CD4-positive, CD25-positive, alpha-beta regulatory T cell (primary cell): ENCODE results near the gene NTM. TPM values are rescaled to one million over a fixed set of nuclear protein-coding genes. Genes with fewer than 3 reads are reported as not detected.

Experiments used
- ATAC-seq, 2 donors: fragments of 150-1000 bp; cut with Tn5 transposase; one replicate each; pipeline ENCODE4 v1.10.0; 2021; ENCODE audit warnings: low read depth in 2 of 2, moderate number of reproducible peaks in 2 of 2, moderate library complexity in 1 of 2
- DNase-seq, 3 donors: peaks; one replicate each; pipeline versions ENCODE4 v3.0.0 to v3.0.0-alpha.2; 2012 to 2022; ENCODE audit warnings: mixed read lengths in 1 of 3
- H3K27ac ChIP-seq: one replicate; pipeline ENCODE4 v1.7.0; 2013; ENCODE audit warnings: mild to moderate bottlenecking, low read length; ENCODE audit not compliant: insufficient read depth, poor library complexity, severe bottlenecking
- H3K27me3 ChIP-seq: one replicate; pipeline ENCODE4 v1.7.0; 2013; ENCODE audit warnings: low read length; ENCODE audit not compliant: control insufficient read depth, insufficient read depth
- H3K36me3 ChIP-seq: one replicate; pipeline ENCODE4 v1.7.0; 2013; ENCODE audit warnings: mild to moderate bottlenecking, low read length, moderate library complexity; ENCODE audit not compliant: control insufficient read depth, insufficient read depth
- H3K4me1 ChIP-seq: 2 replicates; pipeline ENCODE4 v1.7.0; 2013; ENCODE audit warnings: mild to moderate bottlenecking, low read length; ENCODE audit not compliant: insufficient read depth, control insufficient read depth, poor library complexity, severe bottlenecking
- H3K4me3 ChIP-seq: one replicate; pipeline ENCODE4 v1.7.0; 2013; ENCODE audit warnings: low read depth, mild to moderate bottlenecking, low read length, moderate library complexity
- H3K9me3 ChIP-seq, 2 experiments: 1 replicate in 1 of 2; 2 replicates in 1 of 2; pipeline ENCODE4 v1.7.0; 2013; ENCODE audit warnings: low read length in 2 of 2, mild to moderate bottlenecking in 1 of 2, moderate library complexity in 1 of 2; ENCODE audit not compliant: control insufficient read depth in 2 of 2
- H3K27ac Mint-ChIP-seq, 3 donors: one replicate each; pipeline ENCODE4 v1.8.0; 2020 to 2022; ENCODE audit warnings: mild to moderate bottlenecking in 3 of 3, mixed read lengths in 3 of 3, moderate library complexity in 2 of 3
- H3K27me3 Mint-ChIP-seq: one replicate; pipeline ENCODE4 v1.8.0; 2022; ENCODE audit warnings: mild to moderate bottlenecking, mixed read lengths
- H3K36me3 Mint-ChIP-seq: one replicate; pipeline ENCODE4 v1.8.0; 2020; ENCODE audit warnings: mixed read lengths
- H3K4me1 Mint-ChIP-seq, 4 donors: one replicate each; pipeline ENCODE4 v1.8.0; 2020 to 2022; ENCODE audit warnings: mixed read lengths in 4 of 4, mild to moderate bottlenecking in 1 of 4
- H3K4me3 Mint-ChIP-seq, 4 donors: one replicate each; pipeline ENCODE4 v1.8.0; 2020 to 2022; ENCODE audit warnings: mild to moderate bottlenecking in 4 of 4, mixed read lengths in 4 of 4, moderate library complexity in 3 of 4
- H3K9me3 Mint-ChIP-seq, 7 donors: one replicate each; pipeline ENCODE4 v1.8.0; 2020 to 2022; ENCODE audit warnings: mixed read lengths in 7 of 7, mild to moderate bottlenecking in 3 of 7, moderate library complexity in 2 of 7
- polyA plus RNA-seq, 4 donors: library from polyadenylated mRNA; unstranded; fragments of 300-500 nt; fragmentation: Illumina TruSeq; gene quantifications; one replicate each; pipeline ENCODE4 v1.2.3, GENCODE V29; 2021
- total RNA-seq: library from RNA; stranded (reverse); gene quantifications from one replicate; pipeline ENCODE4 v1.2.3, GENCODE V29; 2022

NTM gene
- total and polyA plus RNA-seq, 5 donors from 2014 or later, result 1.3 TPM; not detected in 4

- no peak overlapping the region for H3K4me3 ChIP-seq
- no peak for DNase-seq
- Mint-ChIP-seq H3K9me3 (peaks cover 0 to 2% (median 0%) of the 10 kb centered on the region in 7 donors), H3K27me3 (peaks cover 6% of the 10 kb centered on the region), H3K36me3 (no peaks in the 10 kb centered on the region), H3K4me1 (no peaks in the 10 kb centered on the region), H3K4me3 (no peak overlapping the region), H3K27ac (no peak overlapping the region)
- H3K27ac ChIP-seq, result no peak overlapping the region
- H3K36me3 ChIP-seq, result no peaks in the 10 kb centered on the region
- no peaks in the 10 kb centered on the region for H3K27me3 ChIP-seq
- no peaks in the 10 kb centered on the region for H3K4me1 ChIP-seq
- no peaks in the 10 kb centered on the region for H3K9me3 ChIP-seq
- ATAC-seq, result no peak
These were observed 481.7 kb downstream of the NTM start for GRCh38 chr11:131851964-131852755.

GRCh38 chr11:131852757-131853156 is 482.3 kb downstream of the NTM start:
- H3K36me3 ChIP-seq, result no peaks in the 10 kb centered on the region
- no peak overlapping the region for H3K27ac ChIP-seq
- H3K9me3 ChIP-seq, result no peaks in the 10 kb centered on the region
- no peaks in the 10 kb centered on the region for H3K27me3 ChIP-seq
- Mint-ChIP-seq H3K27ac (peak overlapping the region in 1 of 3 donors; percentile 50), H3K27me3 (peaks cover 6% of the 10 kb centered on the region), H3K9me3 (peaks cover 0 to 2% (median 0%) of the 10 kb centered on the region in 7 donors), H3K36me3 (no peaks in the 10 kb centered on the region), H3K4me3 (no peak overlapping the region), H3K4me1 (no peaks in the 10 kb centered on the region)
- no peaks in the 10 kb centered on the region for H3K4me1 ChIP-seq
- no peak for DNase-seq
- ATAC-seq, result no peak
- no peak overlapping the region for H3K4me3 ChIP-seq

- H3K36me3 Mint-ChIP-seq, result no peaks in the 10 kb centered on the region
- H3K9me3 Mint-ChIP-seq, result peaks cover 0 to 2% (median 0%) of the 10 kb centered on the region in 7 donors
- no peak overlapping the region for H3K4me3 ChIP-seq
- no peak overlapping the region for H3K4me3 Mint-ChIP-seq
- no peaks in the 10 kb centered on the region for H3K36me3 ChIP-seq
- H3K27me3 ChIP-seq, result no peaks in the 10 kb centered on the region
- no peaks in the 10 kb centered on the region for H3K4me1 Mint-ChIP-seq
- no peaks in the 10 kb centered on the region for H3K9me3 ChIP-seq
- ATAC-seq, result no peak
- no peak overlapping the region for H3K27ac Mint-ChIP-seq
- H3K27ac ChIP-seq, result no peak overlapping the region
- no peak for DNase-seq
- H3K27me3 Mint-ChIP-seq, result peaks cover 1% of the 10 kb centered on the region
- no peaks in the 10 kb centered on the region for H3K4me1 ChIP-seq
These were observed 484.0 kb downstream of the NTM start for GRCh38 chr11:131854391-131854790.

GRCh38 chr11:131855320-131855719 is 484.9 kb downstream of the NTM start:
- no peaks in the 10 kb centered on the region for H3K36me3 Mint-ChIP-seq
- H3K27me3 Mint-ChIP-seq, result no peaks in the 10 kb centered on the region
- Histone ChIP-seq H3K4me1 (no peaks in the 10 kb centered on the region), H3K27ac (no peak overlapping the region), H3K36me3 (no peaks in the 10 kb centered on the region), H3K4me3 (no peak overlapping the region), H3K9me3 (no peaks in the 10 kb centered on the region), H3K27me3 (no peaks in the 10 kb centered on the region)
- no peaks in the 10 kb centered on the region for H3K9me3 Mint-ChIP-seq
- H3K4me3 Mint-ChIP-seq, result no peak overlapping the region
- H3K27ac Mint-ChIP-seq, result no peak overlapping the region
- ATAC-seq, result no peak
- no peak for DNase-seq
- H3K4me1 Mint-ChIP-seq, result no peaks in the 10 kb centered on the region

GRCh38 chr11:131857246-131857645 is 486.8 kb downstream of the NTM start:
- no peaks in the 10 kb centered on the region for H3K27me3 Mint-ChIP-seq
- H3K36me3 Mint-ChIP-seq, result no peaks in the 10 kb centered on the region
- ATAC-seq (no peak), DNase-seq (no peak)
- Histone ChIP-seq H3K27ac (no peak overlapping the region), H3K4me1 (no peaks in the 10 kb centered on the region), H3K4me3 (no peak overlapping the region), H3K27me3 (no peaks in the 10 kb centered on the region), H3K36me3 (no peaks in the 10 kb centered on the region), H3K9me3 (no peaks in the 10 kb centered on the region)
- H3K4me1 Mint-ChIP-seq, result no peaks in the 10 kb centered on the region
- H3K4me3 Mint-ChIP-seq, result no peak overlapping the region
- H3K9me3 Mint-ChIP-seq, result peaks cover 0 to 1% (median 0%) of the 10 kb centered on the region in 7 donors
- H3K27ac Mint-ChIP-seq, result no peak overlapping the region

- H3K27ac ChIP-seq, result no peak overlapping the region
- no peak overlapping the region for H3K27ac Mint-ChIP-seq
- DNase-seq, result no peak
- H3K4me3 Mint-ChIP-seq, result no peak overlapping the region
- no peaks in the 10 kb centered on the region for H3K4me1 Mint-ChIP-seq
- no peaks in the 10 kb centered on the region for H3K4me1 ChIP-seq
- no peak for ATAC-seq
- H3K36me3 ChIP-seq, result no peaks in the 10 kb centered on the region
- H3K4me3 ChIP-seq, result no peak overlapping the region
- peaks cover 0 to 1% (median 0%) of the 10 kb centered on the region in 7 donors for H3K9me3 Mint-ChIP-seq
- no peaks in the 10 kb centered on the region for H3K27me3 ChIP-seq
- no peaks in the 10 kb centered on the region for H3K27me3 Mint-ChIP-seq
- no peaks in the 10 kb centered on the region for H3K9me3 ChIP-seq
- no peaks in the 10 kb centered on the region for H3K36me3 Mint-ChIP-seq
These were observed 488.1 kb downstream of the NTM start for GRCh38 chr11:131858505-131858904.

- Histone ChIP-seq H3K27me3 (no peaks in the 10 kb centered on the region), H3K36me3 (no peaks in the 10 kb centered on the region), H3K9me3 (no peaks in the 10 kb centered on the region), H3K4me3 (no peak overlapping the region), H3K27ac (no peak overlapping the region), H3K4me1 (no peaks in the 10 kb centered on the region)
- DNase-seq, result no peak
- Mint-ChIP-seq H3K36me3 (no peaks in the 10 kb centered on the region), H3K4me3 (no peak overlapping the region), H3K9me3 (peaks cover 0 to 1% (median 0%) of the 10 kb centered on the region in 7 donors), H3K27me3 (no peaks in the 10 kb centered on the region), H3K4me1 (no peaks in the 10 kb centered on the region), H3K27ac (no peak overlapping the region)
- no peak for ATAC-seq
These were observed 489.3 kb downstream of the NTM start for GRCh38 chr11:131859538-131860210.
